ENCODE measurements around the gene CDT1.

CDT1 gene

GRCh38 chr16:88778541-88779065 lies 25.0 kb upstream of the CDT1 start:
- peaks cover 13% of the 10 kb centered on the region for H3K79me1 ChIP-seq (replicated peaks; ENCODE audit: low read length, poor library complexity, severe bottlenecking)
- H3K4me2 ChIP-seq (ENCODE audit: low read length, poor library complexity, severe bottlenecking), result no peak overlapping the region
- H3K14ac ChIP-seq (ENCODE audit: low read length in 2 of 2), result no peak overlapping the region
- H3K27me3 ChIP-seq (ENCODE audit: control insufficient read depth in 1 of 2, insufficient read depth in 1 of 2, low read length in 2 of 2), result no peaks in the 10 kb centered on the region
- peak overlapping the region in 1 of 2 experiments; percentile 68 for H2BK12ac ChIP-seq (ENCODE audit: low read length in 2 of 2)
- peaks cover 87% of the 10 kb centered on the region for H3K4me1 ChIP-seq (ENCODE audit: control insufficient read depth, insufficient read depth, low read depth, low read length)
- no peak overlapping the region for H4K91ac ChIP-seq (ENCODE audit: low read length)
- H2BK120ac ChIP-seq (ENCODE audit: low read depth, low read length), result no peak overlapping the region
- peak overlapping the region; percentile 12 for H2AK5ac ChIP-seq (ENCODE audit: low read length, severe bottlenecking)
- H2BK5ac ChIP-seq (ENCODE audit: low read depth, low read length, poor library complexity, severe bottlenecking), result no peak overlapping the region
- H3K23ac ChIP-seq (ENCODE audit: low read length in 2 of 2), result no peak overlapping the region
- H4K8ac ChIP-seq (ENCODE audit: low read length), result no peak overlapping the region
- no peak overlapping the region for H3K27ac ChIP-seq (ENCODE audit: low read length, poor library complexity, severe bottlenecking)
- WGBS, result 92% methylated on average over 30 of the region's 30 CpGs
- no peak overlapping the region for H2AFZ ChIP-seq (ENCODE audit: low read depth, low read length)
- no peak overlapping the region for H3K4ac ChIP-seq (ENCODE audit: low read depth in 1 of 2, low read length in 2 of 2)
- H3K4me3 ChIP-seq (ENCODE audit: insufficient read depth in 1 of 2, low read depth in 1 of 2, low read length in 2 of 2), result no peak overlapping the region
- H3K9ac ChIP-seq (ENCODE audit: low read length), result no peak overlapping the region
- H2BK15ac ChIP-seq (ENCODE audit: low read depth, poor library complexity, severe bottlenecking), result no peak overlapping the region
- no peak for DNase-seq
- H3K9me3 ChIP-seq (ENCODE audit: control insufficient read depth, low read length), result no peaks in the 10 kb centered on the region
- H3K18ac ChIP-seq (ENCODE audit: low read depth in 1 of 2, low read length in 2 of 2), result no peak overlapping the region
- H3K36me3 ChIP-seq (ENCODE audit: control insufficient read depth in 1 of 2, insufficient read depth in 2 of 2, low read depth in 1 of 2, low read length in 2 of 2), result peaks cover 0 to 11% of the 10 kb centered on the region in 2 experiments

- H3K4me3 ChIP-seq (ENCODE audit: insufficient read depth in 1 of 2, low read depth in 1 of 2, low read length in 2 of 2), result peak overlapping the region in 1 of 2 experiments; percentile 55
- H2BK120ac ChIP-seq (ENCODE audit: low read depth, low read length), result peak overlapping the region; percentile 58
- peak overlapping the region; percentile 33 for H2AK5ac ChIP-seq (ENCODE audit: low read length, severe bottlenecking)
- 72% methylated on average over 33 of the region's 34 CpGs for WGBS
- H3K23ac ChIP-seq (ENCODE audit: low read length in 2 of 2), result peak overlapping the region in 1 of 2 experiments; percentile 1
- H4K91ac ChIP-seq (ENCODE audit: low read length), result peak overlapping the region; percentile 89
- peak overlapping the region; percentile 44 to 76 for H2BK12ac ChIP-seq (ENCODE audit: low read length in 2 of 2)
- H3K14ac ChIP-seq (ENCODE audit: low read length in 2 of 2), result no peak overlapping the region
- H2BK15ac ChIP-seq (ENCODE audit: low read depth, poor library complexity, severe bottlenecking), result peak overlapping the region; percentile 65
- no peak overlapping the region for H2AFZ ChIP-seq (ENCODE audit: low read depth, low read length)
- peak overlapping the region; percentile 52 to 56 for H3K4ac ChIP-seq (ENCODE audit: low read depth in 1 of 2, low read length in 2 of 2)
- H2BK5ac ChIP-seq (ENCODE audit: low read depth, low read length, poor library complexity, severe bottlenecking), result no peak overlapping the region
- peaks cover 8% of the 10 kb centered on the region for H3K79me1 ChIP-seq (replicated peaks; ENCODE audit: low read length, poor library complexity, severe bottlenecking)
- DNase-seq, result no peak
- H3K4me1 ChIP-seq (ENCODE audit: control insufficient read depth, insufficient read depth, low read depth, low read length), result peaks cover 83% of the 10 kb centered on the region
- no peaks in the 10 kb centered on the region for H3K27me3 ChIP-seq (ENCODE audit: control insufficient read depth in 1 of 2, insufficient read depth in 1 of 2, low read length in 2 of 2)
- H3K4me2 ChIP-seq (ENCODE audit: low read length, poor library complexity, severe bottlenecking), result no peak overlapping the region
- peak overlapping the region; percentile 62 for H4K8ac ChIP-seq (ENCODE audit: low read length)
- peak overlapping the region; percentile 55 to 75 for H3K18ac ChIP-seq (ENCODE audit: low read depth in 1 of 2, low read length in 2 of 2)
- H3K9me3 ChIP-seq (ENCODE audit: control insufficient read depth, low read length), result no peaks in the 10 kb centered on the region
- H3K9ac ChIP-seq (ENCODE audit: low read length), result peak overlapping the region; percentile 35
- no peak overlapping the region for H3K27ac ChIP-seq (ENCODE audit: low read length, poor library complexity, severe bottlenecking)
- H3K36me3 ChIP-seq (ENCODE audit: control insufficient read depth in 1 of 2, insufficient read depth in 2 of 2, low read depth in 1 of 2, low read length in 2 of 2), result peaks cover 0 to 8% of the 10 kb centered on the region in 2 experiments
Observed at GRCh38 chr16:88779406-88780141, 24.0 kb upstream of the CDT1 start.

GRCh38 chr16:88780142-88781062 lies 23.2 kb upstream of the CDT1 start:
- Histone ChIP-seq H3K4me3 (ENCODE audit: insufficient read depth in 1 of 2, low read depth in 1 of 2, low read length in 2 of 2) (peak overlapping the region in 1 of 2 experiments; percentile 55), H3K14ac (ENCODE audit: low read length in 2 of 2) (peak overlapping the region in 1 of 2 experiments; percentile 80), H2AK5ac (ENCODE audit: low read length, severe bottlenecking) (peak overlapping the region; percentile 33), H3K27ac (ENCODE audit: low read length, poor library complexity, severe bottlenecking) (no peak overlapping the region), H3K27me3 (ENCODE audit: control insufficient read depth in 1 of 2, insufficient read depth in 1 of 2, low read length in 2 of 2) (no peaks in the 10 kb centered on the region), H2BK15ac (ENCODE audit: low read depth, poor library complexity, severe bottlenecking) (no peak overlapping the region), H4K91ac (ENCODE audit: low read length) (peak overlapping the region; percentile 89), H3K4me1 (ENCODE audit: control insufficient read depth, insufficient read depth, low read depth, low read length) (peaks cover 78% of the 10 kb centered on the region), H2BK5ac (ENCODE audit: low read depth, low read length, poor library complexity, severe bottlenecking) (no peak overlapping the region), H3K9me3 (ENCODE audit: control insufficient read depth, low read length) (no peaks in the 10 kb centered on the region), H4K8ac (ENCODE audit: low read length) (peak overlapping the region; percentile 62), H3K4ac (ENCODE audit: low read depth in 1 of 2, low read length in 2 of 2) (peak overlapping the region; percentile 22 to 49), H3K18ac (ENCODE audit: low read depth in 1 of 2, low read length in 2 of 2) (peak overlapping the region; percentile 6 to 75), H3K79me1 (replicated peaks; ENCODE audit: low read length, poor library complexity, severe bottlenecking) (peaks cover 4% of the 10 kb centered on the region), H3K23ac (ENCODE audit: low read length in 2 of 2) (peak overlapping the region in 1 of 2 experiments; percentile 1), H2BK12ac (ENCODE audit: low read length in 2 of 2) (peak overlapping the region in 1 of 2 experiments; percentile 70), H2BK120ac (ENCODE audit: low read depth, low read length) (no peak overlapping the region), H2AFZ (ENCODE audit: low read depth, low read length) (no peak overlapping the region), H3K9ac (ENCODE audit: low read length) (peak overlapping the region; percentile 35), H3K4me2 (ENCODE audit: low read length, poor library complexity, severe bottlenecking) (no peak overlapping the region), H3K36me3 (ENCODE audit: control insufficient read depth in 1 of 2, insufficient read depth in 2 of 2, low read depth in 1 of 2, low read length in 2 of 2) (peaks cover 0 to 8% of the 10 kb centered on the region in 2 experiments)
- 65% methylated on average over 7 of the region's 13 CpGs for WGBS
- no peak for DNase-seq

All from mesenchymal stem cell (in vitro differentiated cells and primary cell).